Upper lobe of left lung (tissue), 6 donors: ENCODE data around the gene RPUSD4. TPM values are rescaled to one million over a fixed set of nuclear protein-coding genes. Genes with fewer than 3 reads are reported as not detected.

Source experiments
- ATAC-seq, 2 donors: fragments of 200-7000 bp; cut with Tn5 transposase; one replicate each; pipeline ENCODE4 v1.9.1; 2022; ENCODE audit warnings: mild to moderate bottlenecking in 2 of 2, moderate library complexity in 2 of 2; ENCODE audit not compliant: low FRiP score in 2 of 2
- DNase-seq, 2 donors: peaks; one replicate each; pipeline ENCODE4 v3.0.0-alpha.2; 2019 to 2020
- H3K27ac ChIP-seq, 4 donors: fragments of 200-600 bp; sonication (generic); one replicate each; pipeline ENCODE4 v1.5.1; 2016 to 2019
- H3K27me3 ChIP-seq, 4 donors: fragments of 200-600 bp; sonication (generic); one replicate each; pipeline ENCODE4 v1.5.1; 2017 to 2019
- H3K36me3 ChIP-seq, 4 donors: fragments of 200-600 bp; sonication (generic); one replicate each; pipeline ENCODE4 v1.5.1; 2016 to 2019
- H3K4me1 ChIP-seq, 4 donors: fragments of 200-600 bp; sonication (generic); one replicate each; pipeline ENCODE4 v1.5.1; 2018 to 2019
- H3K4me3 ChIP-seq, 4 donors: fragments of 200-600 bp; sonication (generic); one replicate each; pipeline ENCODE4 v1.5.1; 2017 to 2019; ENCODE audit warnings: mild to moderate bottlenecking in 2 of 4, moderate library complexity in 1 of 4
- H3K9me3 ChIP-seq, 4 donors: fragments of 200-600 bp; sonication (generic); one replicate each; pipeline ENCODE4 v1.5.1; 2018 to 2019
- EP300 ChIP-seq, 4 donors: sonication (generic); formaldehyde crosslinking; IDR thresholded peaks; one replicate each; pipeline ENCODE4 v1.5.1; 2017; ENCODE audit warnings: antibody characterized with exemption in 4 of 4, control low read depth in 2 of 4
- POLR2A ChIP-seq, 4 donors: fragments of 450-650 bp; IDR thresholded peaks; one replicate each; pipeline ENCODE4 v1.5.1; 2016 to 2017; ENCODE audit warnings: antibody characterized with exemption in 4 of 4, mild to moderate bottlenecking in 2 of 4
- POLR2AphosphoS5 ChIP-seq, 2 donors: sonication (generic); formaldehyde crosslinking; IDR thresholded peaks; one replicate each; pipeline ENCODE4 v1.5.1; 2017; ENCODE audit warnings: antibody characterized with exemption in 2 of 2
- WGBS, 2 donors: methylation state at CpG; one replicate each; pipeline ENCODE4 v1.1.5; 2017 to 2018; 5-methylcytosine and 5-hydroxymethylcytosine counted together
- total RNA-seq, 6 donors: library from RNA; depleted of rRNA in 4 of 6; stranded (reverse); fragments of >200 nt in 4 of 6; gene quantifications; one replicate each; pipeline versions ENCODE4 v1.1.0 to v1.2.1, GENCODE V29; 2016 to 2021
- TF ChIP-seq, protein P1 (sequence below), 6 experiments: fragments of 450-650 bp in 4 of 6; fragments of 200-600 bp in 2 of 6; sonication (generic) in 2 of 6; IDR thresholded peaks; one replicate each; pipeline ENCODE4 v1.5.1; 2016 to 2019; ENCODE audit warnings: antibody characterized with exemption in 6 of 6
- donor health status: DM: no; HTN: no; CAD: no; lungs with moderate emphysema.
- donor health status: DM: no; HTN: yes; CAD: no; lungs with severe emphysema.

Gene RPUSD4
- total RNA-seq, 6 donors from 2014 or later, result 13.7 to 32.5 (median 20.5) TPM

DNA sequence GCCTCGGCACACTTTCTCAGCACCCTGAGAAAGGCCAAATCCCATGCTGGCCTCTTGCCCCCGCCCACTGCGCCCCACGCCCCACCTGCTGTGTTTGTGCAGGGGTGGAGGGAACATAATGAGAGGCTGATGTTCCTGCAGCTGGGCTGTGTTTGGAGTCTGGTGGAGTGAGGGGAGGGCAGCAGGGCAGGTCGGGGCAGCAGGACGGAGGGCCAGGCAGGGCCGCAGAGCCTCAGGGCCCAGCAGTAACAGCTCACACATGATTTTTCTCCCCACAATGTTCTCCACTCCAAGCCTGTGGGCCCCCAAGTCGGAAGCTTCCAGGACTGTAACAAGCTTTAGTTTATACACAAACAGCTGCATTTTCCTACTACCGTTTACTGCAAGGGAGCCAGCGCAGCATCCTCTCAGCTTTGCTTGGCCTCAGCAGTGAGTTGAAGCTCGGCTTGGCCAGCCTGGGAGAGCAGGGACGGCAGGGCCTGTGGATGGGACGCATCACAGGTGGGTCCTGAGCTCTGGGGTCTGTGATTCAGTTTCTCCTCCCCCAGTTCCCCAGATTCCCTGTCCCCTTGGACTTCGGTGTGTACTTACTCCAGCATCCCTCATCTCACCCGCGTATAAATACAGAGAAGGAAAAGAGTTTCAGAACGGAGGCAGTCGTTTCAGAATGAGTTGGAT lies 51.0 kb downstream of the RPUSD4 start:
- whole genome bisulfite sequencing, 2 donors, result 85 to 86% methylated on average over 14 of the region's 18 CpGs
- Histone ChIP-seq H3K27ac (no peak overlapping the region), H3K9me3 (no peaks in the 10 kb centered on the region), H3K4me1 (no peaks in the 10 kb centered on the region), H3K27me3 (no peaks in the 10 kb centered on the region), H3K36me3 (no peaks in the 10 kb centered on the region), H3K4me3 (no peak overlapping the region)
- no peak for TF ChIP-seq POLR2A (IDR thresholded peaks at IDR 0.05)
- no peak for TF ChIP-seq POLR2AphosphoS5 (IDR thresholded peaks at IDR 0.05)
- TF ChIP-seq EP300 (IDR thresholded peaks at IDR 0.05), result no peak
- TF ChIP-seq, protein P1, sequence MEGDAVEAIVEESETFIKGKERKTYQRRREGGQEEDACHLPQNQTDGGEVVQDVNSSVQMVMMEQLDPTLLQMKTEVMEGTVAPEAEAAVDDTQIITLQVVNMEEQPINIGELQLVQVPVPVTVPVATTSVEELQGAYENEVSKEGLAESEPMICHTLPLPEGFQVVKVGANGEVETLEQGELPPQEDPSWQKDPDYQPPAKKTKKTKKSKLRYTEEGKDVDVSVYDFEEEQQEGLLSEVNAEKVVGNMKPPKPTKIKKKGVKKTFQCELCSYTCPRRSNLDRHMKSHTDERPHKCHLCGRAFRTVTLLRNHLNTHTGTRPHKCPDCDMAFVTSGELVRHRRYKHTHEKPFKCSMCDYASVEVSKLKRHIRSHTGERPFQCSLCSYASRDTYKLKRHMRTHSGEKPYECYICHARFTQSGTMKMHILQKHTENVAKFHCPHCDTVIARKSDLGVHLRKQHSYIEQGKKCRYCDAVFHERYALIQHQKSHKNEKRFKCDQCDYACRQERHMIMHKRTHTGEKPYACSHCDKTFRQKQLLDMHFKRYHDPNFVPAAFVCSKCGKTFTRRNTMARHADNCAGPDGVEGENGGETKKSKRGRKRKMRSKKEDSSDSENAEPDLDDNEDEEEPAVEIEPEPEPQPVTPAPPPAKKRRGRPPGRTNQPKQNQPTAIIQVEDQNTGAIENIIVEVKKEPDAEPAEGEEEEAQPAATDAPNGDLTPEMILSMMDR (IDR thresholded peaks at IDR 0.05), result no peak
- ATAC-seq (no peak), DNase-seq (peak in 1 of 2 donors; percentile 75)

DNA sequence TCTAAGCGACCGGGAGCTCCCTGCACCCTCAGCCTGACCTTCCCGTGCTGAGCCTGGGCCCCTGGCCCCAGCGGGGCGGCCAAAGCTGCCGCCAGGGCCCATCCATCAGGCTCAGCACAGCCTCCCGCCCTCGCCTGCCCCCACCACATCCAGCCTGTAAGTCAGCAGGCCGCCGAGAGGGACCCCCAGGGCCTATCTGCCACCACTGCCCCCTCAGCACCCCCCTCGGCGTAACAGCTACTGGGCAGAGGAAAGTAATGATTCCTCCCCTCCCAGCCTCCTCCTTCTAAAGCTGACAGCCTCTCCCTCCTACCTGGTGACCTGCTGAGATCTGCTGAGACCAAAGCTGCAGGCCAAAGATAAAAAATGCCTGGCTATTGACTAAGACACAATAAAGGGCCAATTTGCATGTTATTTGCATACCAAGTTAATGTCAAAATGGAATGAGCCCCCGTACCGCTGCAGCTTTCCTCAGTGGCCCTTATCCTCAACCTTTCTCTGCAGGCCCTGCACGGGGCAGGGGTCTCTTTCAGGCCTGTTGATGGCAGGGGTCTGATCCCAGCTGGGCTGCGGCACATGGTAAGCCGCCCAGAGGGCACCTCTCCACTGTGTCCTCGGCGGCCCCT lies 51.6 kb downstream of the RPUSD4 start:
- Histone ChIP-seq H3K4me1 (no peaks in the 10 kb centered on the region), H3K36me3 (no peaks in the 10 kb centered on the region), H3K9me3 (no peaks in the 10 kb centered on the region), H3K27ac (no peak overlapping the region), H3K4me3 (no peak overlapping the region), H3K27me3 (no peaks in the 10 kb centered on the region)
- WGBS, 2 donors, result 88 to 91% methylated on average over 12 to 18 of the region's 19 CpGs
- ATAC-seq (no peak), DNase-seq (peak in 1 of 2 donors; percentile 56)
- TF ChIP-seq EP300 (IDR thresholded peaks at IDR 0.05) (no peak), POLR2A (IDR thresholded peaks at IDR 0.05) (no peak), POLR2AphosphoS5 (IDR thresholded peaks at IDR 0.05) (no peak)
- TF ChIP-seq, protein P1 (IDR thresholded peaks at IDR 0.05), result no peak

DNA sequence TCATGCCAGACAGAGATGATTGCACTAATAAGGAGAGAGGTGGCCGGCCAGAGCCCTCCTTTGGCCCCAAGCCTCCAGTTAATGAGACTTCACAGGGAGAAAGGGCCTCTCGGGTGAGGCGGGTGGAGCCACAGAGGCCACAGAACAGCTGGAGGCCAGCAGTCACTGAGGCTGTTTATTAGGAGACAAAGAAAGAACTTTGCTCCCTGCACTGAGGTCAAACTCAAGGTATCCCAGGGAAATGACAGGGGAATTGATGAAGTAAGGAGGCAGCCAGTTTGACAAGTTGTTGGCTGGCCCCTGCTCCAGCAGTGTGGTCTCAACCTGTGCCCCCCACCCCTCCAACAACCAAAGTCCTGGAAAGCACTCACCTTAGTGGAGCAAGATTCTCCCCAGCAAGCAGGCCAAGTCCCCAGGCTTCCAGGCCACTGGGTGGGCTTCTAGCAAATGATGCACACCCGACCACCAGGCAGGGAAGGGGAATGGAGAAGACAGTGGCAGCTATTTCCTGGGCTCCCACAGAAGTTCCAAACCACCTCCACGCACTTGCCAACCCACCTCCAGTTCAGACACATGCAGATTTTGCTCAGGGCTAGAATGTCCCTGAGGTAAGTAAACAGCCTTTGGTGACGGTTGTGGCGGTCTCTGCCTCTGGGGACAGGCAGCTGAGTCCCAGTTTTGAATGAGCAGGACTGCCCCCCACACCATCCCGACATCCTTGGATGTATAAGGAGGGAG lies 53.2 kb downstream of the RPUSD4 start:
- H3K36me3 ChIP-seq, result no peaks in the 10 kb centered on the region
- no peak for DNase-seq
- no peak overlapping the region for H3K27ac ChIP-seq
- H3K4me3 ChIP-seq, result no peak overlapping the region
- no peaks in the 10 kb centered on the region for H3K9me3 ChIP-seq
- no peaks in the 10 kb centered on the region for H3K4me1 ChIP-seq
- TF ChIP-seq, protein P1 (IDR thresholded peaks at IDR 0.05), result no peak
- no peak for TF ChIP-seq POLR2A (IDR thresholded peaks at IDR 0.05)
- no peak for TF ChIP-seq EP300 (IDR thresholded peaks at IDR 0.05)
- TF ChIP-seq POLR2AphosphoS5 (IDR thresholded peaks at IDR 0.05), result no peak
- no peaks in the 10 kb centered on the region for H3K27me3 ChIP-seq
- no peak for ATAC-seq
- WGBS, 2 donors, result 79 to 82% methylated on average over 7 to 8 of the region's 8 CpGs

DNA sequence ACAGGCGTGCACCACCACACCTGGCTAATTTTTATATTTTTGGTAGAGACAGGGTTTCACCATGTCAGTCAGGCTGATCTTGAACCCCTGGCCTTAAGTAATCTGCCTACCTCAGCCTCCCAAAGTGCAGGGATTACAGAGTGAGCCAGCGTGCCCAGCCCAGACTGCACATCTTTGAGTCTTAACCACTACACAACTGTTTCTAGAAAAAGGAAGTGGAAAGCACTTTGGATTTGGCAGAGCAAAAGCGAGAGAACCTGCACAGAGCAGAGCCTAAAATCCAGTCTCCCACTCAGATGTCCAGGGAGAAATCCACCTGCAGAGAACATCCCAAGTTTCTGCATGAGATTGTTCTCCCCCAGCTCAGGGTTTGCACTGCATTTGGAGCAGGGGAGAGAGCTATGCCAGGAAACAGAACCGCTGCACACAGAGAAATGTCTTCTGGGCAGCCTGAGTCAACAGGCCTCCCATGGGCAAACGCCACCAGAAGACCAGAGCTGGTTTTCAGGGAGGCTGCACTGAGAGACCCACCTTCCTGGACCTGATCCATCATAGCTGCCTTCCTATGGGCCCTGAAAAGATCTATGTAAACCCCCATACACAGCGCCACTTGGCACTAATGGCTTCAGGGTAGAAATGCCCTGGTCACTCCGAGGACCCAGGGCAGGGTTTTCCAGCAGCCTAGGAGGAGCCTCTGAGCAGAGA lies 54.0 kb downstream of the RPUSD4 start:
- TF ChIP-seq EP300 (IDR thresholded peaks at IDR 0.05) (no peak), POLR2A (IDR thresholded peaks at IDR 0.05) (no peak), POLR2AphosphoS5 (IDR thresholded peaks at IDR 0.05) (no peak)
- TF ChIP-seq, protein P1 (IDR thresholded peaks at IDR 0.05), result no peak
- no peaks in the 10 kb centered on the region for H3K4me1 ChIP-seq
- no peak for ATAC-seq
- no peaks in the 10 kb centered on the region for H3K36me3 ChIP-seq
- DNase-seq, result no peak
- H3K27me3 ChIP-seq, result no peaks in the 10 kb centered on the region
- 77 to 78% methylated on average over 7 of the region's 7 CpGs for WGBS, 2 donors
- H3K27ac ChIP-seq, result no peak overlapping the region
- H3K4me3 ChIP-seq, result no peak overlapping the region
- no peaks in the 10 kb centered on the region for H3K9me3 ChIP-seq
